DMS 273 (cell line): Measurements from ENCODE around the gene SLC12A5.

Experiments used
- DNase-seq: peaks from one replicate; lab custom pipeline; 2025; ENCODE audit not compliant: unreplicated experiment; lab: John Stamatoyannopoulos, UW

Gene SLC12A5

GRCh38 chr20:46101957-46102356 is 72.9 kb downstream of the SLC12A5 start:
- DNase-seq: no peak

GRCh38 chr20:46102940-46103339 is 73.9 kb downstream of the SLC12A5 start:
- DNase-seq: no peak

- no peak for DNase-seq
Measured at GRCh38 chr20:46104262-46104661, 75.2 kb downstream of the SLC12A5 start.

- DNase-seq: no peak
Measured at GRCh38 chr20:46107061-46107460, 78.0 kb downstream of the SLC12A5 start.

GRCh38 chr20:46108435-46108841 is 79.4 kb downstream of the SLC12A5 start:
- no peak for DNase-seq

GRCh38 chr20:46108976-46109375 is 80.0 kb downstream of the SLC12A5 start:
- DNase-seq: no peak
